ENCODE measurements around the gene SETDB2. TPM values are rescaled to one million over a fixed set of nuclear protein-coding genes. Genes with fewer than 3 reads are reported as not detected.

SETDB2 gene
- polyA plus RNA-seq, 1 donor from 2014 or later, result 14.6 TPM

DNA sequence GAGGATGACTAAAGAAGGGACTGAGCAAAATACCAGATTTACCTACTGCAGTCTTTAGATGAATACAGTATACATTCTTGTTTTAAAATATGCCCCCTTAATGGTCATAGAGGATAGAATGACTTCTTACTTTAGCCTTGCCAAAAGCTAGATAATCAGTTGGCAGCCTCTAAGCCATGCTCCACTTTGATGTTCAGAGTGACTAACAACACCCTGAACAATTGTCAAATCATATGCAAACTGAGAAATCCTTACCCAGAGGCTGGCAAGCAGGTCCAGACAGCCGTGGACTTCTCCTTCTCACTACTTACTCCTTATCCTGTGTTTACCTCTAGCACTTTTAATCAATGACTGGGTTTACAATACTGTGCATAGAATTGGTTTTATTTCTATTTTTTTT, 28.1 kb downstream of the SETDB2 start:
- no peak overlapping the region for H3K4me2 ChIP-seq (ENCODE audit: low read length)
- H2AFZ ChIP-seq (ENCODE audit: low read depth, low read length), result no peak overlapping the region
- H3K79me2 ChIP-seq (replicated peaks; ENCODE audit: insufficient read depth, low read length), result no peaks in the 10 kb centered on the region
- no peaks in the 10 kb centered on the region for H3F3A ChIP-seq (ENCODE audit: insufficient read depth, low read length, poor library complexity, severe bottlenecking)
- H3K27me3 ChIP-seq (ENCODE audit: insufficient read depth, low read depth, low read length), result no peaks in the 10 kb centered on the region
- H4K20me1 ChIP-seq (ENCODE audit: insufficient read depth), result no peaks in the 10 kb centered on the region
- no peak overlapping the region for H3K27ac ChIP-seq (ENCODE audit: low read length)
- TF ChIP-seq SMC3 (conservative IDR thresholded peaks at IDR 0.05; ENCODE audit: poor library complexity), result no peak
- no peak for TF ChIP-seq POLR2AphosphoS5 (IDR thresholded peaks at IDR 0.05)
- TF ChIP-seq EP300 (conservative IDR thresholded peaks at IDR 0.05; ENCODE audit: poor library complexity, severe bottlenecking), result no peak
- no peak for TF ChIP-seq REST (IDR thresholded peaks at IDR 0.05; ENCODE audit: borderline replicate concordance)
- H3K9me2 ChIP-seq (ENCODE audit: insufficient read depth, low read length), result no peaks in the 10 kb centered on the region
- peaks cover 4% of the 10 kb centered on the region for H3K36me3 ChIP-seq (ENCODE audit: insufficient read depth, low read length)
- no peaks in the 10 kb centered on the region for H3K9me3 ChIP-seq (ENCODE audit: low read length)
- H3K4me3 ChIP-seq (ENCODE audit: low read length), result no peak overlapping the region
- no peak overlapping the region for H3K9ac ChIP-seq (ENCODE audit: low read length)

- Histone ChIP-seq H3K4me3 (ENCODE audit: low read length) (no peak overlapping the region), H2AFZ (ENCODE audit: low read depth, low read length) (no peak overlapping the region), H3F3A (ENCODE audit: insufficient read depth, low read length, poor library complexity, severe bottlenecking) (no peaks in the 10 kb centered on the region), H3K9me2 (ENCODE audit: insufficient read depth, low read length) (no peaks in the 10 kb centered on the region), H3K9me3 (ENCODE audit: low read length) (no peaks in the 10 kb centered on the region), H3K27ac (ENCODE audit: low read length) (no peak overlapping the region), H3K79me2 (replicated peaks; ENCODE audit: insufficient read depth, low read length) (no peaks in the 10 kb centered on the region), H3K36me3 (ENCODE audit: insufficient read depth, low read length) (no peaks in the 10 kb centered on the region), H4K20me1 (ENCODE audit: insufficient read depth) (no peaks in the 10 kb centered on the region), H3K27me3 (ENCODE audit: insufficient read depth, low read depth, low read length) (no peaks in the 10 kb centered on the region), H3K4me2 (ENCODE audit: low read length) (no peak overlapping the region), H3K9ac (ENCODE audit: low read length) (no peak overlapping the region)
- no peak for TF ChIP-seq EZH2 (IDR thresholded peaks at IDR 0.05; ENCODE audit: borderline replicate concordance, insufficient read depth, low read length, poor library complexity, severe bottlenecking)
- no peak for TF ChIP-seq RAD21 (conservative IDR thresholded peaks at IDR 0.05)
- TF ChIP-seq MXI1 (conservative IDR thresholded peaks at IDR 0.05; ENCODE audit: poor library complexity, severe bottlenecking), result no peak
- no peak for TF ChIP-seq POLR2AphosphoS5 (IDR thresholded peaks at IDR 0.05)
- no peak for TF ChIP-seq EP300 (conservative IDR thresholded peaks at IDR 0.05; ENCODE audit: poor library complexity, severe bottlenecking)
- TF ChIP-seq REST (IDR thresholded peaks at IDR 0.05; ENCODE audit: borderline replicate concordance), result no peak
- no peak for TF ChIP-seq TAF1 (IDR thresholded peaks at IDR 0.05; ENCODE audit: low read depth)
- no peak for TF ChIP-seq SMC3 (conservative IDR thresholded peaks at IDR 0.05; ENCODE audit: poor library complexity)
- TF ChIP-seq, protein P1, sequence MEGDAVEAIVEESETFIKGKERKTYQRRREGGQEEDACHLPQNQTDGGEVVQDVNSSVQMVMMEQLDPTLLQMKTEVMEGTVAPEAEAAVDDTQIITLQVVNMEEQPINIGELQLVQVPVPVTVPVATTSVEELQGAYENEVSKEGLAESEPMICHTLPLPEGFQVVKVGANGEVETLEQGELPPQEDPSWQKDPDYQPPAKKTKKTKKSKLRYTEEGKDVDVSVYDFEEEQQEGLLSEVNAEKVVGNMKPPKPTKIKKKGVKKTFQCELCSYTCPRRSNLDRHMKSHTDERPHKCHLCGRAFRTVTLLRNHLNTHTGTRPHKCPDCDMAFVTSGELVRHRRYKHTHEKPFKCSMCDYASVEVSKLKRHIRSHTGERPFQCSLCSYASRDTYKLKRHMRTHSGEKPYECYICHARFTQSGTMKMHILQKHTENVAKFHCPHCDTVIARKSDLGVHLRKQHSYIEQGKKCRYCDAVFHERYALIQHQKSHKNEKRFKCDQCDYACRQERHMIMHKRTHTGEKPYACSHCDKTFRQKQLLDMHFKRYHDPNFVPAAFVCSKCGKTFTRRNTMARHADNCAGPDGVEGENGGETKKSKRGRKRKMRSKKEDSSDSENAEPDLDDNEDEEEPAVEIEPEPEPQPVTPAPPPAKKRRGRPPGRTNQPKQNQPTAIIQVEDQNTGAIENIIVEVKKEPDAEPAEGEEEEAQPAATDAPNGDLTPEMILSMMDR (IDR thresholded peaks at IDR 0.05; ENCODE audit: poor library complexity, severe bottlenecking), result no peak
Observed at GRCh38 chr13:49476529-49476928, 32.5 kb downstream of the SETDB2 start.
